PC-3 (cell line): Measurements from ENCODE around the gene GPC3. TPM values are rescaled to one million over a fixed set of nuclear protein-coding genes. Genes with fewer than 3 reads are reported as not detected.

Experiments used
- ATAC-seq: fragments of 200-7000 bp; cut with Tn5 transposase; 2 replicates; pipeline ENCODE4 v1.9.1; 2020; ENCODE audit warnings: mild to moderate bottlenecking, moderate library complexity
- BruUV-seq: library from RNA; stranded (reverse); fragments of 400-500 nt; replicated peaks from 2 replicates; lab custom pipeline; 2021; lab: Mats Ljungman, UMichigan
- CTCF ChIA-PET: fragments of 300-600 bp; sonication (Branson Sonifier 250); formaldehyde crosslinking; loops from one replicate; lab custom pipeline; 2022; ENCODE audit warnings: antibody characterized with exemption; lab: Charles Lee
- POLR2A ChIA-PET: fragments of 300-600 bp; sonication (Branson Sonifier 250); formaldehyde crosslinking; loops from one replicate; lab custom pipeline; 2022; ENCODE audit warnings: antibody characterized with exemption; ENCODE audit not compliant: unreplicated experiment; lab: Charles Lee
- DNase-seq: peaks from one replicate; pipeline ENCODE4 v3.0.0-alpha.2; 2015
- H2AFZ ChIP-seq: fragments of 300-600 bp; sonication (generic); 2 replicates; pipeline ENCODE4 v1.6.0; 2016; ENCODE audit warnings: antibody characterized with exemption, low read length
- H3F3A ChIP-seq: fragments of 300-600 bp; sonication (generic); one replicate; pipeline ENCODE4 v1.6.0; 2017; ENCODE audit warnings: antibody characterized with exemption, low read length, control low read depth, mild to moderate bottlenecking; ENCODE audit not compliant: unreplicated experiment
- H3K27ac ChIP-seq: fragments of 300-600 bp; sonication (generic); 2 replicates; pipeline ENCODE4 v1.5.1; 2016; ENCODE audit warnings: mild to moderate bottlenecking, low read length
- H3K27me3 ChIP-seq: fragments of 300-600 bp; sonication (generic); 2 replicates; pipeline ENCODE4 v1.6.1; 2016; ENCODE audit warnings: low read length, mixed read lengths
- H3K36me3 ChIP-seq: fragments of 300-600 bp; sonication (generic); 2 replicates; pipeline ENCODE4 v1.6.1; 2016; ENCODE audit warnings: low read depth, mixed run types, low read length, mixed read lengths
- H3K4me1 ChIP-seq: fragments of 300-600 bp; sonication (generic); 2 replicates; pipeline ENCODE4 v1.5.1; 2016; ENCODE audit warnings: low read length; ENCODE audit not compliant: insufficient read depth
- H3K4me2 ChIP-seq: fragments of 300-600 bp; sonication (generic); 2 replicates; pipeline ENCODE4 v1.6.0; 2016; ENCODE audit warnings: low read length
- H3K4me3 ChIP-seq: fragments of 300-600 bp; sonication (generic); 2 replicates; pipeline ENCODE4 v1.5.1; 2016; ENCODE audit warnings: mild to moderate bottlenecking, low read length, mixed read lengths
- H3K79me2 ChIP-seq: fragments of 300-600 bp; sonication (generic); 2 replicates; pipeline ENCODE4 v1.6.1; 2017; ENCODE audit warnings: low read length, mixed read lengths
- H3K9ac ChIP-seq: fragments of 300-600 bp; sonication (generic); 2 replicates; pipeline ENCODE4 v1.6.0; 2016; ENCODE audit warnings: mild to moderate bottlenecking, low read length
- H3K9me2 ChIP-seq: fragments of 300-600 bp; sonication (generic); replicated peaks from 2 replicates; pipeline ENCODE4 v1.6.1; 2016; ENCODE audit warnings: mixed run types, low read length, mixed read lengths
- H3K9me3 ChIP-seq: fragments of 300-600 bp; sonication (generic); 2 replicates; pipeline ENCODE4 v1.6.1; 2016; ENCODE audit warnings: low read length, mixed read lengths
- H4K20me1 ChIP-seq: fragments of 300-600 bp; sonication (generic); 2 replicates; pipeline ENCODE4 v1.6.1; 2016; ENCODE audit warnings: low read length, mixed read lengths
- CTCF ChIP-seq: fragments of 300-600 bp; sonication (generic); conservative IDR thresholded peaks from 2 replicates; pipeline ENCODE4 v1.5.1; 2017; ENCODE audit warnings: antibody characterized with exemption, low read depth, mild to moderate bottlenecking, low read length
- EZH2 ChIP-seq: fragments of 300-600 bp; sonication (generic); IDR thresholded peaks from one replicate; pipeline ENCODE4 v1.6.1; 2017; ENCODE audit warnings: antibody characterized with exemption, mild to moderate bottlenecking, low read length; ENCODE audit not compliant: unreplicated experiment
- EZH2phosphoT487 ChIP-seq: fragments of 300-600 bp; sonication (generic); IDR thresholded peaks from 2 replicates; pipeline ENCODE4 v1.6.1; 2018; ENCODE audit warnings: mild to moderate bottlenecking, antibody characterized with exemption, low read length, borderline replicate concordance
- intact Hi-C: fragments of 100-400 bp; cut with micrococcal nuclease; formaldehyde crosslinking; loops from 2 replicates; pipeline ENCODE4 v1.9.0; 2023
- total RNA-seq: library from RNA; depleted of rRNA; stranded (reverse); fragments of >200 nt; gene quantifications from 2 replicates; pipeline ENCODE4 v1.2.3, GENCODE V29; 2014

Gene GPC3
- total RNA-seq, 1 experiment from 2014 or later = not detected

GRCh38 chrX:133742602-133743305 lies 242.6 kb downstream of the GPC3 start:
- intact Hi-C loops = no loop called here
- Histone ChIP-seq H3F3A (no peaks in the 10 kb centered on the region), H3K9me2 (no peaks in the 10 kb centered on the region), H3K27ac (no peak overlapping the region), H3K4me2 (no peak overlapping the region), H3K9ac (no peak overlapping the region), H3K4me1 (no peaks in the 10 kb centered on the region), H3K79me2 (no peaks in the 10 kb centered on the region), H2AFZ (no peak overlapping the region), H3K4me3 (no peak overlapping the region), H3K36me3 (no peaks in the 10 kb centered on the region), H4K20me1 (no peaks in the 10 kb centered on the region), H3K27me3 (no peaks in the 10 kb centered on the region), H3K9me3 (no peaks in the 10 kb centered on the region)
- ATAC-seq (no peak), DNase-seq (no peak)
- ChIA-PET POLR2A (no interaction called here), CTCF (no interaction called here)
- no TSS peak for BruUV-seq
- TF ChIP-seq CTCF (no peak), EZH2 (no peak), EZH2phosphoT487 (no peak)

GRCh38 chrX:133741303-133741702 lies 244.1 kb downstream of the GPC3 start:
- TF ChIP-seq EZH2phosphoT487 (no peak), EZH2 (no peak), CTCF (no peak)
- H3K27ac ChIP-seq = no peak overlapping the region
- H3K4me1 ChIP-seq = no peaks in the 10 kb centered on the region
- CTCF ChIA-PET = no interaction called here
- H3K4me2 ChIP-seq = no peak overlapping the region
- H3K9ac ChIP-seq = no peak overlapping the region
- no TSS peak for BruUV-seq
- POLR2A ChIA-PET = no interaction called here
- ATAC-seq = no peak
- H3F3A ChIP-seq = no peaks in the 10 kb centered on the region
- no peak overlapping the region for H2AFZ ChIP-seq
- H3K9me2 ChIP-seq = no peaks in the 10 kb centered on the region
- H3K27me3 ChIP-seq = no peaks in the 10 kb centered on the region
- H3K9me3 ChIP-seq = no peaks in the 10 kb centered on the region
- H3K36me3 ChIP-seq = no peaks in the 10 kb centered on the region
- no peaks in the 10 kb centered on the region for H4K20me1 ChIP-seq
- no peaks in the 10 kb centered on the region for H3K79me2 ChIP-seq
- no peak overlapping the region for H3K4me3 ChIP-seq
- DNase-seq = no peak
- intact Hi-C loops = no loop called here

GRCh38 chrX:133726642-133727041 lies 258.8 kb downstream of the GPC3 start:
- H3K27ac ChIP-seq = peak overlapping the region; percentile 97
- H3K4me1 ChIP-seq = peaks cover 20% of the 10 kb centered on the region
- intact Hi-C loops = loop anchor here (1.0 to 2.0 kb wide), 2 partner anchors 28 to 50 kb away; no protein-coding TSS in a partner anchor
- peak overlapping the region; percentile 68 for H3K9ac ChIP-seq
- peak overlapping the region; percentile 60 for H3K4me2 ChIP-seq
- no TSS peak for BruUV-seq
- H3F3A ChIP-seq = peaks cover 6% of the 10 kb centered on the region
- ATAC-seq = peak; percentile 20
- POLR2A ChIA-PET = interaction anchor here (1.3 kb wide), 1 partner anchor 50 kb away, joined by 5 read pairs; no protein-coding TSS in a partner anchor
- H3K9me2 ChIP-seq = no peaks in the 10 kb centered on the region
- CTCF ChIA-PET = no interaction called here
- H3K36me3 ChIP-seq = no peaks in the 10 kb centered on the region
- TF ChIP-seq EZH2phosphoT487 (no peak), EZH2 (no peak), CTCF (no peak)
- H3K79me2 ChIP-seq = no peaks in the 10 kb centered on the region
- H3K27me3 ChIP-seq = no peaks in the 10 kb centered on the region
- peak; percentile 22 for DNase-seq
- no peaks in the 10 kb centered on the region for H4K20me1 ChIP-seq
- H3K4me3 ChIP-seq = peak overlapping the region; percentile 25; the same call in 1 of the 2 replicates
- peak overlapping the region; percentile 55 for H2AFZ ChIP-seq
- no peaks in the 10 kb centered on the region for H3K9me3 ChIP-seq
